NCI-H2227 (cell line): ENCODE results near the gene RABIF.
"Not testable (repeated sequence)": the region's sequence is repeated elsewhere in the genome, so short reads cannot be mapped to it uniquely, and the experiment has no call there.

ENCODE experiments used
- DNase-seq: peaks from one replicate; lab custom pipeline; 2025; ENCODE audit not compliant: unreplicated experiment; lab: John Stamatoyannopoulos, UW

The RABIF gene

GRCh38 chr1:202834771-202835547 is 54.0 kb downstream of the RABIF start:
- no peak for DNase-seq

- no peak for DNase-seq
Observed at GRCh38 chr1:202831906-202832305, 57.0 kb downstream of the RABIF start.

GRCh38 chr1:202829223-202829622 is 59.7 kb downstream of the RABIF start:
- not testable (repeated sequence) for DNase-seq
